Keratinocyte (primary cell): ENCODE results near the gene RPS6KA5.
"Not testable (repeated sequence)": the region's sequence is repeated elsewhere in the genome, so short reads cannot be mapped to it uniquely, and the experiment has no call there.

Experiments used
- CTCF ChIP-seq, 3 experiments: IDR thresholded peaks in 1 of 3; conservative IDR thresholded peaks in 1 of 3; optimal IDR thresholded peaks in 1 of 3; 2 replicates in 2 of 3; 3 replicates in 1 of 3; pipeline versions ENCODE3 to v1.5.1; 2011; ENCODE audit warnings: low read length in 3 of 3, mild to moderate bottlenecking in 3 of 3, moderate library complexity in 2 of 3, control low read depth in 1 of 3, inconsistent platforms in 1 of 3; ENCODE audit not compliant: insufficient read depth in 2 of 3; ENCODE audit errors: extremely low read depth in 1 of 3
- EZH2 ChIP-seq: IDR thresholded peaks from one replicate; pipeline ENCODE4 v1.6.1; 2012; ENCODE audit warnings: inconsistent platforms, mild to moderate bottlenecking, low read length, moderate library complexity

GRCh38 chr14:90980636-90981035 lies 79.8 kb downstream of the RPS6KA5 start:
- TF ChIP-seq CTCF (optimal IDR thresholded peaks at IDR 0.05 in 1 of 3, IDR thresholded peaks at IDR 0.05 in 1 of 3, conservative IDR thresholded peaks at IDR 0.05 in 1 of 3; ENCODE audit: extremely low read depth in 1 of 3, insufficient read depth in 2 of 3, low read length in 3 of 3); EZH2: not testable (repeated sequence)
